ENCODE measurements around the gene RELL2. TPM values are rescaled to one million over a fixed set of nuclear protein-coding genes. Genes with fewer than 3 reads are reported as not detected.

The RELL2 gene
- total and polyA plus RNA-seq, 4 donors: 1.2 to 6.9 (median 6.2) TPM

GRCh38 chr5:141636106-141636412 is 738 bp upstream of the RELL2 start:
- no peak for DNase-seq
- Histone ChIP-seq H3K9me3 (ENCODE audit: control insufficient read depth in 4 of 4, insufficient read depth in 3 of 4, low read length in 3 of 4) (no peaks in the 10 kb centered on the region), H3K27ac (ENCODE audit: low read depth in 1 of 2, low read length in 1 of 2) (peak overlapping the region; percentile 34 to 82), H3K36me3 (ENCODE audit: control insufficient read depth in 4 of 4, insufficient read depth in 4 of 4, low read length in 4 of 4) (peaks cover 0 to 6% (median 3%) of the 10 kb centered on the region in 4 donors), H3K9ac (ENCODE audit: insufficient read depth in 1 of 2, low read length in 2 of 2) (peak overlapping the region; percentile 91 to 93), H3K27me3 (ENCODE audit: control insufficient read depth in 3 of 3, insufficient read depth in 3 of 3, low read length in 2 of 3) (peaks cover 0 to 15% (median 14%) of the 10 kb centered on the region in 3 donors), H3K4me3 (peak overlapping the region; percentile 77), H3K4me1 (ENCODE audit: control insufficient read depth in 5 of 5, insufficient read depth in 5 of 5, low read length in 5 of 5) (peaks cover 0 to 23% (median 8%) of the 10 kb centered on the region in 5 donors)
- no peak for TF ChIP-seq CTCF (IDR thresholded peaks at IDR 0.05; ENCODE audit: control extremely low read depth, extremely low read depth)
- ATAC-seq (ENCODE audit: insufficient read depth, low FRiP score): no peak
- WGBS, 2 donors: 6 to 19% methylated on average over 4 of the region's 4 CpGs

- Histone ChIP-seq H3K4me1 (ENCODE audit: control insufficient read depth in 5 of 5, insufficient read depth in 5 of 5, low read length in 5 of 5) (peaks cover 0 to 23% (median 8%) of the 10 kb centered on the region in 5 donors), H3K36me3 (ENCODE audit: control insufficient read depth in 4 of 4, insufficient read depth in 4 of 4, low read length in 4 of 4) (peaks cover 0 to 7% (median 6%) of the 10 kb centered on the region in 4 donors), H3K4me3 (peak overlapping the region; percentile 77), H3K9ac (ENCODE audit: insufficient read depth in 1 of 2, low read length in 2 of 2) (peak overlapping the region in 1 of 2 donors; percentile 91), H3K27ac (ENCODE audit: low read depth in 1 of 2, low read length in 1 of 2) (peak overlapping the region in 1 of 2 donors; percentile 34), H3K9me3 (ENCODE audit: control insufficient read depth in 4 of 4, insufficient read depth in 3 of 4, low read length in 3 of 4) (no peaks in the 10 kb centered on the region), H3K27me3 (ENCODE audit: control insufficient read depth in 3 of 3, insufficient read depth in 3 of 3, low read length in 2 of 3) (peaks cover 0 to 15% (median 14%) of the 10 kb centered on the region in 3 donors)
- no peak for TF ChIP-seq CTCF (IDR thresholded peaks at IDR 0.05; ENCODE audit: control extremely low read depth, extremely low read depth)
- WGBS, 2 donors: 1% methylated on average over 35 to 63 of the region's 63 CpGs
- DNase-seq: peak in 1 of 3 donors; percentile 13
- ATAC-seq (ENCODE audit: insufficient read depth, low FRiP score): peak; percentile 20
Measured at GRCh38 chr5:141637123-141637766, 448 bp downstream of the RELL2 start.

- H3K27ac ChIP-seq (ENCODE audit: low read depth in 1 of 2, low read length in 1 of 2): no peak overlapping the region
- H3K9ac ChIP-seq (ENCODE audit: insufficient read depth in 1 of 2, low read length in 2 of 2): no peak overlapping the region
- DNase-seq: peak; percentile 59 to 74 (median 74)
- no peak for TF ChIP-seq CTCF (IDR thresholded peaks at IDR 0.05; ENCODE audit: control extremely low read depth, extremely low read depth)
- peak; percentile 14 for ATAC-seq (ENCODE audit: insufficient read depth, low FRiP score)
- H3K36me3 ChIP-seq (ENCODE audit: control insufficient read depth in 4 of 4, insufficient read depth in 4 of 4, low read length in 4 of 4): peaks cover 0 to 6% (median 6%) of the 10 kb centered on the region in 4 donors
- 4 to 5% methylated on average over 40 of the region's 40 CpGs for WGBS, 2 donors
- peaks cover 0 to 15% (median 14%) of the 10 kb centered on the region in 3 donors for H3K27me3 ChIP-seq (ENCODE audit: control insufficient read depth in 3 of 3, insufficient read depth in 3 of 3, low read length in 2 of 3)
- H3K4me3 ChIP-seq: peak overlapping the region; percentile 77
- H3K9me3 ChIP-seq (ENCODE audit: control insufficient read depth in 4 of 4, insufficient read depth in 3 of 4, low read length in 3 of 4): no peaks in the 10 kb centered on the region
- peaks cover 0 to 23% (median 8%) of the 10 kb centered on the region in 5 donors for H3K4me1 ChIP-seq (ENCODE audit: control insufficient read depth in 5 of 5, insufficient read depth in 5 of 5, low read length in 5 of 5)
Measured at GRCh38 chr5:141637767-141638419, 1.1 kb downstream of the RELL2 start.

Measured in lung (tissue), 12 donors.